ENCODE measurements around the gene MPST. TPM values are rescaled to one million over a fixed set of nuclear protein-coding genes. Genes with fewer than 3 reads are reported as not detected.

MPST gene
- total RNA-seq, 2 experiments from 2014 or later, result 1.7 to 1.8 TPM

DNA sequence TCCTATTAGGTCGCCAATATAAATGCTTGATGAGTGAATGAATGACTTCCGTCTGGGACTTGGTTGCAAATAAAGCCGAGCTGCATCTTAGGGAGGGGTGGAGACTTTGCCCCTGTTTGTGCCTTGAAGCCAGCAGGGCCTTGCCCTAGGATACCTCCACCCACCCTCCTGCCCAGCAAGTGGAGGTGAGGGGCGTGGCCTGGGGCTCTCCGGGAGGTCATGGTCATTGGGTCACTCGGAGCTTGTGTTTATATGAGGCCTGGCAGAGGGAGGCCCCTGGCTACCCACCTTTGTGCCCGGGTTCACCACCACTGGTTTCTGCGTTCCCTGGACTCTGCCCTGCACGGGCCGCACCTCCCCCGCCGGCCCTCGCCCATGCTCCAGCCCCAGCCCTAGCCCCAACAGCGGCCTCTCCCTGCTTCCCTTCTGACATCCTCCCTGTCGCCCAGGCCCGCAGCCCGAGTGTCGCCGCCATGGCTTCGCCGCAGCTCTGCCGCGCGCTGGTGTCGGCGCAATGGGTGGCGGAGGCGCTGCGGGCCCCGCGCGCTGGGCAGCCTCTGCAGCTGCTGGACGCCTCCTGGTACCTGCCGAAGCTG, 4.3 kb downstream of the MPST start:
- Mint-ChIP-seq H3K36me3 (ENCODE audit: low read depth) (no peaks in the 10 kb centered on the region), H3K27me3 (peaks cover 13% of the 10 kb centered on the region), H3K27ac (no peak overlapping the region), H3K4me3 (no peak overlapping the region), H3K9me3 (no peaks in the 10 kb centered on the region), H3K4me1 (ENCODE audit: low read depth) (peaks cover 11% of the 10 kb centered on the region)
- ATAC-seq (ENCODE audit: poor library complexity) (no peak), DNase-seq (no peak)
- H3K4me1 ChIP-seq (ENCODE audit: insufficient read depth, low read length), result peaks cover 24% of the 10 kb centered on the region
- TF ChIP-seq, protein P1, sequence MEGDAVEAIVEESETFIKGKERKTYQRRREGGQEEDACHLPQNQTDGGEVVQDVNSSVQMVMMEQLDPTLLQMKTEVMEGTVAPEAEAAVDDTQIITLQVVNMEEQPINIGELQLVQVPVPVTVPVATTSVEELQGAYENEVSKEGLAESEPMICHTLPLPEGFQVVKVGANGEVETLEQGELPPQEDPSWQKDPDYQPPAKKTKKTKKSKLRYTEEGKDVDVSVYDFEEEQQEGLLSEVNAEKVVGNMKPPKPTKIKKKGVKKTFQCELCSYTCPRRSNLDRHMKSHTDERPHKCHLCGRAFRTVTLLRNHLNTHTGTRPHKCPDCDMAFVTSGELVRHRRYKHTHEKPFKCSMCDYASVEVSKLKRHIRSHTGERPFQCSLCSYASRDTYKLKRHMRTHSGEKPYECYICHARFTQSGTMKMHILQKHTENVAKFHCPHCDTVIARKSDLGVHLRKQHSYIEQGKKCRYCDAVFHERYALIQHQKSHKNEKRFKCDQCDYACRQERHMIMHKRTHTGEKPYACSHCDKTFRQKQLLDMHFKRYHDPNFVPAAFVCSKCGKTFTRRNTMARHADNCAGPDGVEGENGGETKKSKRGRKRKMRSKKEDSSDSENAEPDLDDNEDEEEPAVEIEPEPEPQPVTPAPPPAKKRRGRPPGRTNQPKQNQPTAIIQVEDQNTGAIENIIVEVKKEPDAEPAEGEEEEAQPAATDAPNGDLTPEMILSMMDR (IDR thresholded peaks at IDR 0.05), result no peak
- ChIA-PET POLR2A (no interaction called here), CTCF (no interaction called here)
- H3K27me3 ChIP-seq (ENCODE audit: control insufficient read depth in 1 of 2, insufficient read depth in 2 of 2, low read length in 2 of 2), result peaks cover 0 to 4% of the 10 kb centered on the region in 2 experiments
- no peak overlapping the region for H3K27ac ChIP-seq (ENCODE audit: low read depth in 1 of 2, low read length in 2 of 2)
- intact Hi-C loops (cut with DNase I, micrococcal nuclease), result no loop called here
- no peaks in the 10 kb centered on the region for H3K36me3 ChIP-seq (ENCODE audit: insufficient read depth, low read length)
- H3K9me3 ChIP-seq (ENCODE audit: control insufficient read depth in 1 of 2, insufficient read depth in 1 of 2, low read length in 2 of 2), result no peaks in the 10 kb centered on the region
- H3K4me3 ChIP-seq (ENCODE audit: low read length), result no peak overlapping the region

DNA sequence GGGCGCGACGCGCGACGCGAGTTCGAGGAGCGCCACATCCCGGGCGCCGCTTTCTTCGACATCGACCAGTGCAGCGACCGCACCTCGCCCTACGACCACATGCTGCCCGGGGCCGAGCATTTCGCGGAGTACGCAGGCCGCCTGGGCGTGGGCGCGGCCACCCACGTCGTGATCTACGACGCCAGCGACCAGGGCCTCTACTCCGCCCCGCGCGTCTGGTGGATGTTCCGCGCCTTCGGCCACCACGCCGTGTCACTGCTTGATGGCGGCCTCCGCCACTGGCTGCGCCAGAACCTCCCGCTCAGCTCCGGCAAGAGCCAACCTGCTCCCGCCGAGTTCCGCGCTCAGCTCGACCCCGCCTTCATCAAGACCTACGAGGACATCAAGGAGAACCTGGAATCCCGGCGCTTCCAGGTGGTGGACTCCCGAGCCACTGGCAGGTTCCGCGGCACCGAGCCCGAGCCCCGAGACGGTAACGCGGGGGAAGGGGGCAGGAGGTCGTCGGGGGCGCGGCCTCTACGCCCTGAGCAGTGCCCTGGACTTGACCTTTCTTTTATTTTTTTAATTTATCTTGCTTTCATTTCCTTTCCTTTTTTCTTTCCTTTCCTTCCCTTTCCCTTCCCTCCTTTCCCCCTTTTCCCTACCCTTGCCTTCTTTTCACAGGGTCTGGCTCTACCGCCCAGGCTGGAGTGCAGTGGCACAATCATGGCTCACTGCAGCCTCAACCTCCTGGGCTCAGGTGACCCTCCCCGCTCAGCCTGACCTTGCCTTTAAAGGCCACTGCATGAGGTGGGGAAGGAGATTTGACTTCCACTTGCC, 5.0 kb downstream of the MPST start:
- Histone ChIP-seq H3K4me3 (ENCODE audit: low read length) (no peak overlapping the region), H3K4me1 (ENCODE audit: insufficient read depth, low read length) (peaks cover 21% of the 10 kb centered on the region), H3K36me3 (ENCODE audit: insufficient read depth, low read length) (no peaks in the 10 kb centered on the region), H3K9me3 (ENCODE audit: control insufficient read depth in 1 of 2, insufficient read depth in 1 of 2, low read length in 2 of 2) (no peaks in the 10 kb centered on the region), H3K27me3 (ENCODE audit: control insufficient read depth in 1 of 2, insufficient read depth in 2 of 2, low read length in 2 of 2) (peaks cover 0 to 4% of the 10 kb centered on the region in 2 experiments), H3K27ac (ENCODE audit: low read depth in 1 of 2, low read length in 2 of 2) (no peak overlapping the region)
- Mint-ChIP-seq H3K36me3 (ENCODE audit: low read depth) (no peaks in the 10 kb centered on the region), H3K4me3 (no peak overlapping the region), H3K27ac (no peak overlapping the region), H3K9me3 (no peaks in the 10 kb centered on the region), H3K4me1 (ENCODE audit: low read depth) (peaks cover 11% of the 10 kb centered on the region), H3K27me3 (peaks cover 13% of the 10 kb centered on the region)
- ChIA-PET POLR2A (no interaction called here), CTCF (no interaction called here)
- intact Hi-C loops (cut with DNase I, micrococcal nuclease), result no loop called here
- no peak for DNase-seq
- TF ChIP-seq, protein P1 (IDR thresholded peaks at IDR 0.05), result no peak
- ATAC-seq (ENCODE audit: poor library complexity), result no peak

DNA sequence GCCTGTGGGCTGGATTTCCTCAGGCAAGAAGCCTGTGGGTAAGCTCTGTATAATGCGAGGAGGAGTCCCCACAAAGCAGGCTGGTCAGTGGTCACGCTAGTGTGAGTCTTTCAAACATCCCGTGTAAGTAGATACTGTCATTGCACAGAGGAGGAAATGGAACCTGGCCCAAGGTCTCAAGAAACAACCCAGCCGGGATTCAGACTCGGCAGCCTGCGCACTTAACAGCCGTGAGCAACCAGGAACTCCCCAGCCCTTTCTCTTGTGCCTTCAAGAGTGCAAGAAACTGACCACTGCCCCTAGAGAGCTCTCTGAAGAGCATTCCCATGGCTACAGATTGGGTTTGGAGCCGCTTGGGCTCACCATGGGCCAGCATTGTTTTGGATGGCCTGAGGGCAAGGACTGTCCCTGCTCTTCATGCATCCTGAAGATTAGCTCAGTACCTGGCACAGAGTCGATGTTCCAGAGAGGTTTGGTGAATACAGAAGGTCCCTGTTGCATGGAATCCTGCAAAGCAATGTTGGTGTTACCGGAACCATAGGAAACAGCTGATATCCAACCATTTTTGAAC, 6.0 kb downstream of the MPST start:
- DNase-seq (no peak), ATAC-seq (ENCODE audit: poor library complexity) (no peak)
- H3K27ac Mint-ChIP-seq, result no peak overlapping the region
- no peak overlapping the region for H3K4me3 Mint-ChIP-seq
- ChIA-PET POLR2A (no interaction called here), CTCF (no interaction called here)
- Histone ChIP-seq H3K4me3 (ENCODE audit: low read length) (no peak overlapping the region), H3K9me3 (ENCODE audit: control insufficient read depth in 1 of 2, insufficient read depth in 1 of 2, low read length in 2 of 2) (no peaks in the 10 kb centered on the region), H3K36me3 (ENCODE audit: insufficient read depth, low read length) (no peaks in the 10 kb centered on the region), H3K27me3 (ENCODE audit: control insufficient read depth in 1 of 2, insufficient read depth in 2 of 2, low read length in 2 of 2) (no peaks in the 10 kb centered on the region), H3K27ac (ENCODE audit: low read depth in 1 of 2, low read length in 2 of 2) (no peak overlapping the region), H3K4me1 (ENCODE audit: insufficient read depth, low read length) (peaks cover 13% of the 10 kb centered on the region)
- no peaks in the 10 kb centered on the region for H3K9me3 Mint-ChIP-seq
- H3K36me3 Mint-ChIP-seq (ENCODE audit: low read depth), result no peaks in the 10 kb centered on the region
- TF ChIP-seq, protein P1 (IDR thresholded peaks at IDR 0.05), result no peak
- H3K27me3 Mint-ChIP-seq, result peaks cover 8% of the 10 kb centered on the region
- intact Hi-C loops (cut with DNase I, micrococcal nuclease), result no loop called here
- peaks cover 5% of the 10 kb centered on the region for H3K4me1 Mint-ChIP-seq (ENCODE audit: low read depth)

All from CD4-positive, alpha-beta T cell (primary cell).